Heart left ventricle (tissue), 16 donors: Measurements from ENCODE around the gene EGLN1. TPM values are rescaled to one million over a fixed set of nuclear protein-coding genes. Genes with fewer than 3 reads are reported as not detected.

Experiments used
- ATAC-seq, 4 donors: fragments of 200-7000 bp; cut with Tn5 transposase; one replicate each; pipeline ENCODE4 v1.9.1; 2020 to 2022; ENCODE audit warnings: moderate library complexity in 4 of 4, mild to moderate bottlenecking in 3 of 4, moderate number of reproducible peaks in 1 of 4
- DNase-seq, 5 donors: peaks; one replicate each; pipeline ENCODE4 v3.0.0-alpha.2; 2020
- H3K27ac ChIP-seq, 12 donors: fragments of 200-600 bp; sonication (generic) in 4 of 12; one replicate each; pipeline versions ENCODE4 v1.5.0 to v1.8.0; 2016 to 2022; ENCODE audit warnings: mild to moderate bottlenecking in 2 of 12
- H3K27me3 ChIP-seq, 9 donors: fragments of 200-600 bp; sonication (generic) in 2 of 9; one replicate each; pipeline versions ENCODE4 v1.5.1 to v1.8.0; 2016 to 2022; ENCODE audit warnings: mild to moderate bottlenecking in 3 of 9
- H3K36me3 ChIP-seq, 9 donors: fragments of 200-600 bp; sonication (generic) in 2 of 9; one replicate each; pipeline versions ENCODE4 v1.5.0 to v1.8.0; 2018 to 2022; ENCODE audit warnings: mild to moderate bottlenecking in 2 of 9
- H3K4me1 ChIP-seq, 12 donors: fragments of 200-600 bp; sonication (generic) in 4 of 12; one replicate each; pipeline versions ENCODE4 v1.5.0 to v1.8.0; 2016 to 2022; ENCODE audit warnings: mild to moderate bottlenecking in 3 of 12
- H3K4me3 ChIP-seq, 12 donors: fragments of 200-600 bp; sonication (generic) in 4 of 12; one replicate each; pipeline versions ENCODE4 v1.5.0 to v1.8.0; 2017 to 2022; ENCODE audit warnings: mild to moderate bottlenecking in 9 of 12, moderate library complexity in 4 of 12
- H3K9me3 ChIP-seq, 12 donors: fragments of 200-600 bp; sonication (generic) in 4 of 12; one replicate each; pipeline versions ENCODE4 v1.5.0 to v1.8.0; 2016 to 2022; ENCODE audit warnings: mild to moderate bottlenecking in 1 of 12
- CTCF ChIP-seq, 12 donors: fragments of 200-600 bp; sonication (generic) in 4 of 12; IDR thresholded peaks; one replicate each; pipeline versions ENCODE4 v1.5.0 to v1.8.0; 2018 to 2022; ENCODE audit warnings: antibody characterized with exemption in 12 of 12, mild to moderate bottlenecking in 5 of 12
- POLR2A ChIP-seq, 2 donors: fragments of 450-650 bp; IDR thresholded peaks; one replicate each; pipeline ENCODE4 v1.6.1; 2017; ENCODE audit warnings: antibody characterized with exemption in 2 of 2, mild to moderate bottlenecking in 2 of 2, moderate library complexity in 2 of 2
- WGBS, 4 donors: extraction: QIAGEN DNeasy Blood & Tissue Kit in 2 of 4; methylation state at CpG; one replicate each; pipeline versions ENCODE4 v1.1.5 to v1.1.7; 2013 to 2018; 5-methylcytosine and 5-hydroxymethylcytosine counted together
- intact Hi-C, 10 donors: fragments of 100-400 bp; cut with DNase I; formaldehyde crosslinking; loops; one replicate each; pipeline versions ENCODE4 v1.11.1 to v1.14.2; 2022
- polyA plus RNA-seq, 2 donors: library from polyadenylated mRNA; stranded (reverse); fragments of 200-250 nt; gene quantifications; one replicate each; pipeline ENCODE4 v1.2.3, GENCODE V29; 2013
- total RNA-seq, 9 donors: library from RNA; depleted of rRNA in 2 of 9; stranded (reverse); fragments of >200 nt in 2 of 9; fragmentation: NEBNext Ultra II Directional in 3 of 9; extraction: Animal tissue kit (Norgen Biotek cat#: 25700) in 3 of 9; gene quantifications; one replicate each; pipeline versions ENCODE4 v1.1.0 to v1.2.4, GENCODE V29; 2016 to 2023
- donor health status: ischemic (EF 13 %, LVEDD 7.1; RV severe dilation, severe dysfunction).
- donor health status: healthy with polysubstance abuse.
- donor health status: DM: no; HTN: yes; CAD: no.
- donor health status: DM: no; HTN: no; CAD: no.
- donor health status: ischemic (EF 25% LVEDD 6.9; RV normal size, moderate dysfunction).
- donor health status: ischemic (EF 25% LVEDD 5.7; RV mildly dilated, moderate dysfunction).
- donor health status: healthy.
- donor health status: DM: yes; HTN: yes; CAD: no.
- donor health status: ischemic (EF 35%, LVEDD 5.7; RV mildly dilated, moderate dysfunction).
- donor health status: nonischemic (EF 11% LVEDD 7.7; RV severe dilation, severe dysfunction).
- donor health status: DM: yes; HTN: yes; CAD: no.
- donor health status: PGD.
- donor health status: ischemic (EF 29% LVEDD 5.4; RV normal size, mild dysfunction).
- donor health status: nonischemic (EF 23%, LVEDD 6.1; RV moderate dilation, normal function).

EGLN1 gene
- total and polyA plus RNA-seq, 11 donors = 20.8 to 122 (median 70.0) TPM

- DNase-seq (no peak), ATAC-seq (no peak)
- no peak for TF ChIP-seq CTCF (IDR thresholded peaks at IDR 0.05)
- TF ChIP-seq POLR2A (IDR thresholded peaks at IDR 0.05) = no peak
- peaks cover 0 to 11% (median 1%) of the 10 kb centered on the region in 12 donors for H3K4me1 ChIP-seq
- no peaks in the 10 kb centered on the region for H3K9me3 ChIP-seq
- peaks cover 0 to 96% (median 82%) of the 10 kb centered on the region in 9 donors for H3K36me3 ChIP-seq
- WGBS, 4 donors = 95 to 96% (median 96%) methylated on average over 4 of the region's 4 CpGs
- H3K4me3 ChIP-seq = no peak overlapping the region
- no peak overlapping the region for H3K27ac ChIP-seq
- no peaks in the 10 kb centered on the region for H3K27me3 ChIP-seq
- intact Hi-C loops = no loop called here
Measured at GRCh38 chr1:231348442-231348841, 73.6 kb downstream of the EGLN1 start.

GRCh38 chr1:231347961-231348360 is 74.1 kb downstream of the EGLN1 start:
- Histone ChIP-seq H3K9me3 (no peaks in the 10 kb centered on the region), H3K36me3 (peaks cover 0 to 96% (median 81%) of the 10 kb centered on the region in 9 donors), H3K27ac (no peak overlapping the region), H3K27me3 (no peaks in the 10 kb centered on the region), H3K4me3 (no peak overlapping the region), H3K4me1 (peaks cover 0 to 14% (median 2%) of the 10 kb centered on the region in 12 donors)
- WGBS, 4 donors = 94 to 97% (median 96%) methylated on average over 4 of the region's 4 CpGs
- intact Hi-C loops = no loop called here
- DNase-seq = no peak
- TF ChIP-seq CTCF (IDR thresholded peaks at IDR 0.05) (no peak), POLR2A (IDR thresholded peaks at IDR 0.05) (no peak)
- no peak for ATAC-seq

GRCh38 chr1:231340328-231341013 is 81.6 kb downstream of the EGLN1 start:
- intact Hi-C loops = no loop called here
- H3K27me3 ChIP-seq = no peaks in the 10 kb centered on the region
- TF ChIP-seq POLR2A (IDR thresholded peaks at IDR 0.05) (no peak), CTCF (IDR thresholded peaks at IDR 0.05) (no peak)
- no peak overlapping the region for H3K27ac ChIP-seq
- H3K4me3 ChIP-seq = no peak overlapping the region
- H3K4me1 ChIP-seq = peaks cover 4 to 39% (median 25%) of the 10 kb centered on the region in 12 donors
- 94 to 96% (median 95%) methylated on average over 6 of the region's 6 CpGs for WGBS, 4 donors
- H3K36me3 ChIP-seq = peaks cover 0 to 52% (median 38%) of the 10 kb centered on the region in 9 donors
- H3K9me3 ChIP-seq = no peaks in the 10 kb centered on the region
- no peak for ATAC-seq
- no peak for DNase-seq

GRCh38 chr1:231338270-231339128 is 83.6 kb downstream of the EGLN1 start, which contains the start of gene SPRTN:
SPRTN (plus strand) TSS chr1:231338293; CDS start chr1:231338384, 91 bp downstream.
- H3K4me3 ChIP-seq = peak within 1 kb of the TSS; percentile 63 to 96 (median 82)
- ATAC-seq (peak; percentile 79 to 88 (median 84)), DNase-seq (no peak)
- H3K9me3 ChIP-seq = no peaks in the 10 kb centered on the region
- WGBS, 4 donors = 0 to 1% (median 1%) methylated on average over 26 to 43 of the region's 43 CpGs
- peak within 1 kb of the TSS; percentile 76 to 98 (median 96) for H3K27ac ChIP-seq
- H3K4me1 ChIP-seq = peaks cover 14 to 56% (median 45%) of the 10 kb centered on the region in 12 donors
- no peak for TF ChIP-seq CTCF (IDR thresholded peaks at IDR 0.05)
- TF ChIP-seq POLR2A (IDR thresholded peaks at IDR 0.05) = no peak
- intact Hi-C loops = loop anchor here in 5 of 10 donors (5.0 to 10.0 kb wide), 4 partner anchors 76 to 189 kb away; partner anchors contain the start of genes GNPAT (in 3 of the 5) and TSNAX (in 1 of the 5)
- H3K27me3 ChIP-seq = no peaks in the 10 kb centered on the region
- peaks cover 0 to 45% (median 32%) of the 10 kb centered on the region in 9 donors for H3K36me3 ChIP-seq
